Placental epithelial cell (primary cell): Measurements from ENCODE around the gene RABGGTA. TPM values are rescaled to one million over a fixed set of nuclear protein-coding genes. Genes with fewer than 3 reads are reported as not detected.

ENCODE experiments used
- small RNA-seq: library from RNA; depleted of rRNA; stranded (forward); fragments of <200 nt; gene quantifications from one replicate; pipeline ENCODE3, GENCODE V24; 2012
- total RNA-seq: library from RNA; depleted of rRNA; stranded (reverse); fragments of >200 nt; gene quantifications from 2 replicates; pipeline ENCODE4 v1.2.3, GENCODE V29; 2012

Gene RABGGTA, protein sequence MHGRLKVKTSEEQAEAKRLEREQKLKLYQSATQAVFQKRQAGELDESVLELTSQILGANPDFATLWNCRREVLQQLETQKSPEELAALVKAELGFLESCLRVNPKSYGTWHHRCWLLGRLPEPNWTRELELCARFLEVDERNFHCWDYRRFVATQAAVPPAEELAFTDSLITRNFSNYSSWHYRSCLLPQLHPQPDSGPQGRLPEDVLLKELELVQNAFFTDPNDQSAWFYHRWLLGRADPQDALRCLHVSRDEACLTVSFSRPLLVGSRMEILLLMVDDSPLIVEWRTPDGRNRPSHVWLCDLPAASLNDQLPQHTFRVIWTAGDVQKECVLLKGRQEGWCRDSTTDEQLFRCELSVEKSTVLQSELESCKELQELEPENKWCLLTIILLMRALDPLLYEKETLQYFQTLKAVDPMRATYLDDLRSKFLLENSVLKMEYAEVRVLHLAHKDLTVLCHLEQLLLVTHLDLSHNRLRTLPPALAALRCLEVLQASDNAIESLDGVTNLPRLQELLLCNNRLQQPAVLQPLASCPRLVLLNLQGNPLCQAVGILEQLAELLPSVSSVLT
- 51.1 and 51.4 TPM in 2 replicates for total RNA-seq

DNA sequence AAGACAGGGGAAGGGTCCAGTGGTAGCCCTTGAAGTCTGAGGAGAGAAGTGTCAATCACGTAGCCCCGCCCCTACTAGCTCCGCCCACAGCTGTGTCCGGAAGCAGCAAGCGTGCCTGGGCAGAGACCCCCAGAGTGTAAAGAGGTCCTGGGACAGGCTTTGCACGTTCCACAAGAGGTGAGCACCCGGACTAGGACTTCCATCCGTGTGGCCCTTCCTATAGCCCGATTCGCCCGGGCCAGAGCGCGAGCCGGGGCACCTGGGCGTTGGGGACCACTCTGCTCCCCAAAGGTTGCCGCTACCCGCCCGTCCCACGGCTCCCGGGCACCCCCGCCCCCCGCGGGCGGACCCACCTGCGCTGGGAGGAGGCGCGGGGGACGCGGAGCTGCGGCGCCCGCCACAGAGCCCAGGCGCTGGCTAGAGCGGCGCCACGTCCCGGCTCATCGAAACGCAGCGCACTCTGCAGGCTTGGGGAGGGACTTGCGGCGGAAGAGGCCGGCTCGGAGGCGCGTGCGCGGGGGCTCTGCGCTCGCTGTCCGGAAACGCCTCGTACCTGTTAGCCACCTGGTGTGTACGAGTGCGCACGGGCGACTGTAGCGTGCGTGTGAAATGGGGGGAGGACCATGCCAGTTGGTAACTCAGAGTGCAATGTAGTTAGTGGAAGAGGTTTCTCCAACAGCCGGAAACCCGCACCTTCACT lies at the start of gene RABGGTA:
Gene RABGGTA (minus strand): TSS at position 464 of the 700 bp plus-strand sequence. CDS start 482 bp downstream, outside the sequence.

DNA sequence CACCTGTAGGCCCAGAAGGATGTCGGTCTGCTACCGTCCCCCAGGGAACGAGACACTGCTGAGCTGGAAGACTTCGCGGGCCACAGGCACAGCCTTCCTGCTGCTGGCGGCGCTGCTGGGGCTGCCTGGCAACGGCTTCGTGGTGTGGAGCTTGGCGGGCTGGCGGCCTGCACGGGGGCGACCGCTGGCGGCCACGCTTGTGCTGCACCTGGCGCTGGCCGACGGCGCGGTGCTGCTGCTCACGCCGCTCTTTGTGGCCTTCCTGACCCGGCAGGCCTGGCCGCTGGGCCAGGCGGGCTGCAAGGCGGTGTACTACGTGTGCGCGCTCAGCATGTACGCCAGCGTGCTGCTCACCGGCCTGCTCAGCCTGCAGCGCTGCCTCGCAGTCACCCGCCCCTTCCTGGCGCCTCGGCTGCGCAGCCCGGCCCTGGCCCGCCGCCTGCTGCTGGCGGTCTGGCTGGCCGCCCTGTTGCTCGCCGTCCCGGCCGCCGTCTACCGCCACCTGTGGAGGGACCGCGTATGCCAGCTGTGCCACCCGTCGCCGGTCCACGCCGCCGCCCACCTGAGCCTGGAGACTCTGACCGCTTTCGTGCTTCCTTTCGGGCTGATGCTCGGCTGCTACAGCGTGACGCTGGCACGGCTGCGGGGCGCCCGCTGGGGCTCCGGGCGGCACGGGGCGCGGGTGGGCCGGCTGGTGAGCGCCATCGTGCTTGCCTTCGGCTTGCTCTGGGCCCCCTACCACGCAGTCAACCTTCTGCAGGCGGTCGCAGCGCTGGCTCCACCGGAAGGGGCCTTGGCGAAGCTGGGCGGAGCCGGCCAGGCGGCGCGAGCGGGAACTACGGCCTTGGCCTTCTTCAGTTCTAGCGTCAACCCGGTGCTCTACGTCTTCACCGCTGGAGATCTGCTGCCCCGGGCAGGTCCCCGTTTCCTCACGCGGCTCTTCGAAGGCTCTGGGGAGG lies 39.5 kb upstream of the RABGGTA start, which contains the start of gene LTB4R:
Gene LTB4R (plus strand): TSS at position 857 of the 959 bp plus-strand sequence. CDS start 4,150 bp downstream, outside the sequence.

DNA sequence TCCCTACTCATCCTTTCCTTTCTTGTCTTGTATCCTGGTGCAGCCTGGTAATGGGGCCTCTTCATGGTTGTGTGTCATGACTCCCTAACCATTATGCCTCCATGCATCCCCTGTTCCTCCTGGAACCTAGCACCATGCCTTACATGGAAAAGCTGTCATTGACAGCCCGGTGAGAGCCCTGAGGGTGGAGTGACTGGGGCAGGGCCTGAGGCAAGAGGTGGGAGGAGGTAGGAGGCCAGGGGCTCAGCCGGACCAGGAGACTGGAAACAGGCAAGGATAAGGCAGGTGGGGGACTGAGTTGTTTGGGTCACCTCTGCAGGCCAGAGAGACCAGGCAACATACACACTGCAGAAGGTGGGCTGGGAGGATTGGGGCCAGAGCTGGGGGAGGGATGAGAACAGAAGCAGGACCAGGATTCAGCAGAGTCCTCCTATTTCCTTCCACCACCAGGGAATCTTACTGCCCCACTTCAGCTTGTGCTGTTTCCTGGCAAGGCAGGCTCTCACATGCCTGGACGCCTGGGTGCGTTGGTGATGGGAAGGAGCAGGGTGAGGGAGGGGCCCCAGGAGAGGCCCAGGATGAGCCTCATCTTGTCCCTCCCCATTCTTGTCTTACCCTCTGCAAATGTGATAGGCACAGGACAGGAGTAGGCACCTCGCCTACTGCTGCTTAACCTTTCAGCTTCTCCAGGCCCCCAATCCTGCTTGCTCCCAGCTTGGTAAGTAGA lies 38.3 kb upstream of the RABGGTA start, which contains the start of gene LTB4R2:
Gene LTB4R2 (plus strand): TSS at position 603 of the 727 bp plus-strand sequence. CDS start 525 bp downstream, outside the sequence.

DNA sequence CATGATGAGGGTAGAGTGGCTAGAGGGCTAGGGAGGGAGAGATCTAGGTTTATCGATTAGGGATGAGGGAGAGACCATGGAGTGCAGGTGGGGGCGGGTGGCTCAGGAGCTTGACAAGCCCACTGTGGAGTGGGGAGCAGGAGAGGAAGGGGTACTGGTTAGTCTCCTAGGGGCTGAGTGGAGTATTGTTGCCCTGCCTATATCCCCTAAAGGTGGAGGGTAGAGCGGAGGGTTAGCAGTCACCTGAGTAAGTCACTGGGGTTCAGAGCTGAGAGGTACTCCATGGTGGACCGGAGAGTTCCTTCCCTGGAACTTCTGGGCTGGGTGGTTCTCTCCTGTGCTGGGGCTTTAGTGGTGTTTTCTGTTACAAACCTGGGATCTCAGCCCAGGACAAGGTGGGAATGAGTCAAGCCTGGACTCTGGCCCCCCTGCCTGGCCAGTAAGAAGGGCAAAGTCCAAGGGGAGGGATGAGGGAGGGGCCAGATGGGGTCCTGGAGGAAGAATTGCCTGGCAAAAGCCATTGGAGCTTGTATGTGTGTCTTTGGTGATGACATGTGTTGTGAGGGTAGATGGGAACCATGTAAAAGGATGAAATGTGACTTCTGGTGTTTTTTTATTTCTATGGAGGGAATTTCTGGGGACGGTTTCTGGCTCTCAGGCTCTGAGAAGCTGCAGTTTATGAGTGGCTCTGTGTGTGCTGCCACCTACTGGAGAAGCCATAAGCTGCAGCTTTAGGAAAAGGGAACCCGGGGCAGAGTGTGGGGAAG lies 36.4 kb upstream of the RABGGTA start, which contains the start of gene CIDEB:
Gene CIDEB (minus strand): TSS at position 403 of the 767 bp plus-strand sequence. CDS start 119 bp downstream, at position 284.

DNA sequence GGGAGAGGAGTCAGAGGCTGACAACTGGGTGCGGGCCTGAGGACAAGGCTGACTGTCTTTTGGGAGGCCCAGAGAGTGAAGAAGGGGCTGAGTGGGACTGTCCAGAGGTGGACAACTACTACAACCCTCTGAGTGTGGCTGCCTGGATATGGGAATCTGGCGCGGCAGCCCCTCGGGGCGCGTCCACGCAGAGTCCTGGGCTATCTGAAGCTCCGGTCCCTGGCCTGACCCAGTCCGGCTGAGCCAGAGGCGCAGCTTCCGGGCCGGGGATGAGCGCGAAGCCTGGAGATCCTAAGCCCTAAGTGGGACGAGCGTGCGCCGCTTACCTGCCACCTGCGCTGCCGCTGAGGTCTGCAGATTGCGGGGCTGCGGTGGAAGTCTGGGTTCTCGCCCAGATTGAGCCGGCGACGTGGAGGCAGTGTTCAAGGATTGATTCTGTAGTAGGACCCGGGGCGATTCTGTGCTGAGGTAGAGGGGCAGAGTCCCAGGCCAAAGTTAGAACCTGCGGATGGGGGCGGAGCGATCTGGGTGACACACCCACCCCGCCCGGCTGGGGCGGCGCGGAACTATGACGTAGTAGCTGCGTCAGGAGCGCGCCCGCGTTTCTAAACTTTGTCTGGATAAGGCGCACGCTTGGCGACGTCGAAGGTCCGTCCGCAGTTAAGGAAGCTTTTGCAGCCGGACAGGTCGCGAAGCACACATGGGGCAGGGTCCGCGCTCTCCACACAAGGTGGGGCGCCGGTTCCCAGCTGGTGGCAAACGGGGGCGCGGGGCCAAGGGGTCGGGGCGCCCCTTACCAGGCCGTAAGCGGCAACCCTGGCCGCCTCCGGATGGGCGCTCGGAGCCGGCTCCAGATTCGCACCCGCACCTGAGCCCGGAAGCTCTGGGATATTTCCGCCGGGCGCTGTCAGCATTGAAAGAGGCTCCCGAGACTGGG lies 28.1 kb upstream of the RABGGTA start, which contains the start of the genes DHRS1 and NOP9:
Gene DHRS1 (minus strand): TSS at position 526 of the 937 bp plus-strand sequence. CDS start 674 bp downstream, outside the sequence.
Gene NOP9 (plus strand): TSS at position 596 of the 937 bp plus-strand sequence. CDS start 105 bp downstream, at position 701.

DNA sequence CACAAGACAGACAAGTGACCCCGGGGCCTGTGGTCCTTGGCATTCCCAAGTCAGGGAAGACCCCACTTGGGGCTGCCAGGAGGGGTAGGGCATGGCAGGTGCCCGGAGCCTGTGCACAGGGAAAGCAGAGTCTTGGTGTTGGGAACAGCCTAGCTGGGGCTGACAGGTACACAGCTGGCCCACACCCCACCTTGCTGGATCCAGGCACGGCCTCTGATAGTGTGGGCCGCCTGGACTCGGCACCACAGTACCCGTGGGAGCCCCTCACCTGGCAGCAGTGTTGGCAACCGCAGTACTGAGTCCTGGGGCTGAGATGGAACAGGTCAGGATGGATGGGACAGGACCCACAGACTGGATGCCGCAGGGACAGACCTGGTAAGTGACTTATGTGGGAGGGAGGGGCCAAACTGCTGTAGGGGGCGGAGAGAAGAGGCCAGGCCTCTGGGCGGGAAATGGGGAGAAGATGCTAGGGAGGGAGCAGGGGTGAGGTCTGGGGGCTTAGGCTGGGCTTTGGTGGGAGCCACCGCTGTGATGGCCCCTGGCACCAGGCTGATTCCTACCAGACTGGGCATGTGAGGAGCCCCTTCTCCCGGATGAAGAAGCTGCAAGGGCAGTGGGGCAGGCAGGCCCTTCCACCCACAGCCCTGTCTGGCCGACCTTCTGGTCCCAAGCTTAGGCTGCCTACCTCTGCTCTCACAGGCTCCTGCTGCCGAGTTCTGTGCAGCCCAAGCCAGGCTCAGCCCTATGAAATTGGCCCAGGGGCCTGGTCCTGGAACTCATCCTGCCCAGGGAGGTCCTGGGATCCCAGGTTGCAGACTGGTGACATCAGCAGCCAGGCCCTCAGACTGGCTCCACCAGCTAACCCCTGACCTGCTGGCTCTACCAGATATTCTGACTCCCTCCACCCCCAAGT lies 8.3 kb downstream of the RABGGTA start, which contains the start of gene TGM1:
Gene TGM1 (minus strand): TSS at position 357 of the 913 bp plus-strand sequence. CDS start 825 bp downstream, outside the sequence.

DNA sequence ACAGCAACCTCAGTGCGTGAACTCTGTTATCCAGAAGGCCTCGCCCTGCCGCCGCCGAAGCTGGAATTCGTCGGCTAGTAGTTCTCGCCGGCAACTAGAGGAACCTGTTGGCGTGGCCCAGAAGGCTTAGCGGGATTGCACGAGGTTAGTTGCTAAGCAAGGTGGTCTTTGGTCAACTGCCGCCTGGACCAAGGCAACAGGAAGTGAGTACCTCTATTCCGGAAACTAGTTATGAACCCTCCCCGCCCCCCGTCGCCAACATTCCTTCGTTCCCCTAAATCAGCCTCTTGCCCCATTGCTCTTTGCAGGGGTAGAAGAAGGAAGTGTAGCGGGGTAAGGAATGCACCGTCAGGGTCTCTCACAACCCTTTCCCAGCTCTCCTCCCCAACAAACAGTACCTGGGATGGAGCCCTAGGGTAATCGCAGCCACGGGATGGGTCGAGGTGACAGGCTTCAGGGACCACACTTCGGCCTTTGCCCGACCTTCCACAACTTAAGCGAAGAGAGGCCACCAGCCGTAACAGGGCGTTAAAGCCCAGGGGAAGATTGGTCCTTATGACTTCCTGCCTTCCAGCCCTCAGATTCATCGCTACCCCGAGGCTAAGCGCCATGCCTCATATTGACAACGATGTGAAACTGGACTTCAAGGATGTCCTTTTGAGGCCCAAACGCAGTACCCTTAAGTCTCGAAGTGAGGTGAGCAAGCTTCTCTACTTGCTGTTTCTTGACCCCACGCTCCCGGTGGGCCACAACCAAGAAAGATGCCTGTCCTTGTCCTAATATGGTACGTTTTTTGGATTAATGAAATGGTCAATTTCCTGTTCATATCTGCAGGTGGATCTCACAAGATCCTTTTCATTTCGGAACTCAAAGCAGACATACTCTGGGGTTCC lies 38.5 kb downstream of the RABGGTA start, which contains the start of gene GMPR2:
Gene GMPR2 (plus strand): TSS at position 285 of the 893 bp plus-strand sequence. CDS start 325 bp downstream, at position 610.

DNA sequence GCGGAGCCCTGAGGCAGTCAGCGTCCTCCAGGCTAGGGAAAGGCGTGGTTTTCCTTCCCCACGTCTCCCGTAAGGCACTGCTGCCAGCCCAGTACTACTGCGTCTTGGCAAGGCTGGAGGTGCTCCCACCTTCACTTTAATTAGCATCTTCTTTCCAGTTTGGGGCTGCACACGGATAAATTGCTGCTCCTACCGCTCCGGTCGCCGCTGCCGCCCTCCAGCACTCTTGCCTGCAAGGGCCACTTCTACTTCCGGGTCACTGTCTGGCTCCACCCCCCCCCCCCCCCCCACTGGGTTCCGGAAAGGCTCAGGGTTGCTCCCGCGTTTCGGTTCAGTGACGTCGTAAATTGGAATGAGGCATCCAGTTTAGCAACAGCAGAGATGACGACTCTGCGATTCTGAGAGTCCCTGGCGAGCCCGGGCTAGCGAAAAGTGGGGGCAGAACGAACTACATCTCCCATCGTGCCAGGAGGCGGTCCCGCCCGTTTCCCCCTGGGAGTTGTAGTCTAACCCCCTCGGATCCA lies 39.2 kb downstream of the RABGGTA start, which contains the start of gene NEDD8:
Gene NEDD8 (minus strand): TSS at position 247 of the 524 bp plus-strand sequence. CDS start 100 bp downstream, at position 147.

Small RNAs within 50 kb of the gene (small RNA-seq; reads per million reads assigned to genes)
- not detected for gene MDP1

Other genes with a start within 250 kb of the RABGGTA start
- gene CARMIL3, start 219.6 kb downstream of the RABGGTA start, total RNA-seq: under 0.01 TPM in 2 replicates
- not detected in 2 replicates for gene CPNE6, start 200.0 kb downstream of the RABGGTA start, total RNA-seq
- 20.4 and 23.9 TPM in 2 replicates for gene PCK2, start 177.3 kb downstream of the RABGGTA start, total RNA-seq
- 88.3 and 88.7 TPM in 2 replicates for gene DCAF11, start 156.8 kb downstream of the RABGGTA start, total RNA-seq
- 1.6 and 2.0 TPM in 2 replicates for gene NRL, start 156.6 kb downstream of the RABGGTA start, total RNA-seq
- gene FITM1, start 140.9 kb downstream of the RABGGTA start, total RNA-seq: 0.39 and 1.7 TPM in 2 replicates
- gene PSME1, start 135.4 kb downstream of the RABGGTA start, total RNA-seq: 22.4 and 72.6 TPM in 2 replicates
- gene EMC9, start 130.0 kb downstream of the RABGGTA start, total RNA-seq: 11.4 and 13.6 TPM in 2 replicates
- 32.6 and 48.4 TPM in 2 replicates for gene PSME2, start 125.0 kb downstream of the RABGGTA start, total RNA-seq
- 75.4 and 87.3 TPM in 2 replicates for gene RNF31, start 124.1 kb downstream of the RABGGTA start, total RNA-seq
- gene IRF9, start 110.3 kb downstream of the RABGGTA start, total RNA-seq: 42.4 and 46.6 TPM in 2 replicates
- gene REC8, start 99.5 kb downstream of the RABGGTA start, total RNA-seq: 14.2 and 15.7 TPM in 2 replicates
- gene IPO4, start 82.8 kb downstream of the RABGGTA start, total RNA-seq: 20.4 and 36.2 TPM in 2 replicates
- 73.8 and 74.5 TPM in 2 replicates for gene TM9SF1, start 76.2 kb downstream of the RABGGTA start, total RNA-seq
- 0.54 TPM in 1 of 2 replicates, not detected in the other for gene TSSK4, start 65.9 kb downstream of the RABGGTA start, total RNA-seq
- gene CHMP4A, start 58.1 kb downstream of the RABGGTA start, total RNA-seq: 20.5 and 22.0 TPM in 2 replicates
- 15.3 and 15.6 TPM in 2 replicates for gene MDP1, start 55.5 kb downstream of the RABGGTA start, total RNA-seq
- gene NEDD8, start 39.2 kb downstream of the RABGGTA start, total RNA-seq: 99.8 and 112 TPM in 2 replicates
- gene GMPR2, start 38.7 kb downstream of the RABGGTA start, total RNA-seq: 79.6 and 117 TPM in 2 replicates
- gene TINF2, start 29.0 kb downstream of the RABGGTA start, total RNA-seq: 57.4 and 70.3 TPM in 2 replicates
- gene TGM1, start 8.4 kb downstream of the RABGGTA start, total RNA-seq: 33.4 and 35.4 TPM in 2 replicates
- gene DHRS1, start 28.2 kb upstream of the RABGGTA start, total RNA-seq: 27.1 and 27.9 TPM in 2 replicates
- gene NOP9, start 28.3 kb upstream of the RABGGTA start, total RNA-seq: 20.4 and 30.3 TPM in 2 replicates
- 9.0 and 11.0 TPM in 2 replicates for gene CIDEB, start 36.4 kb upstream of the RABGGTA start, total RNA-seq
- 6.3 and 6.8 TPM in 2 replicates for gene LTB4R2, start 38.5 kb upstream of the RABGGTA start, total RNA-seq
- 2.4 and 3.1 TPM in 2 replicates for gene LTB4R, start 39.9 kb upstream of the RABGGTA start, total RNA-seq
- gene ADCY4, start 63.5 kb upstream of the RABGGTA start, total RNA-seq: 2.0 and 2.7 TPM in 2 replicates
- 7.5 and 13.0 TPM in 2 replicates for gene RIPK3, start 68.4 kb upstream of the RABGGTA start, total RNA-seq
- 41.8 and 59.3 TPM in 2 replicates for gene NFATC4, start 96.6 kb upstream of the RABGGTA start, total RNA-seq
- 116 and 153 TPM in 2 replicates for gene NYNRIN, start 127.4 kb upstream of the RABGGTA start, total RNA-seq
- gene CBLN3, start 158.1 kb upstream of the RABGGTA start, total RNA-seq: 0.87 and 2.4 TPM in 2 replicates
- 143 and 152 TPM in 2 replicates for gene KHNYN, start 158.4 kb upstream of the RABGGTA start, total RNA-seq
- 14.1 and 23.2 TPM in 2 replicates for gene SDR39U1, start 171.2 kb upstream of the RABGGTA start, total RNA-seq
- not detected in 2 replicates for gene CMA1, start 236.7 kb upstream of the RABGGTA start, total RNA-seq